ENCODE measurements around the gene SGCD.

The SGCD gene

DNA sequence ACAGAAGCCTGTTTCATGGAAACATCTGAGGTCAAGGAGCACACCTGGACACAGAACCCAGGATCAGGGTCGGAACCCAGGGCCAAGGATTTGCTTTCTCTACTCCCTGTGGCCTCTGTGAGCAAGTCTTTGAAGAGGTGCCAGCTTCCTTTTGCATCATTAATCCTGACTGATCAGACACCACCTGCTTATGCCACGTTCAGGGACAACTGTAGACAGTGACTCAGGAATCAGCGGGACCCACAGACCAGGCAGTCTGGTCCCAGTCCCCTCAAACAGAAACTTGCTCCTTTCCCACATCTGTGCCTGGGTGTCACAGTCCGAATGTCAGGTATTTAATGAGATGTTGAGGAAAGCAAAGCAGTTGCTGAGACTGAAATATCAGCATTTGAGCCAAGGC is 154.8 kb downstream of the SGCD start:
- H3K4me3 ChIP-seq (ENCODE audit: low read depth, low read length): no peak overlapping the region
- TF ChIP-seq, protein P1, sequence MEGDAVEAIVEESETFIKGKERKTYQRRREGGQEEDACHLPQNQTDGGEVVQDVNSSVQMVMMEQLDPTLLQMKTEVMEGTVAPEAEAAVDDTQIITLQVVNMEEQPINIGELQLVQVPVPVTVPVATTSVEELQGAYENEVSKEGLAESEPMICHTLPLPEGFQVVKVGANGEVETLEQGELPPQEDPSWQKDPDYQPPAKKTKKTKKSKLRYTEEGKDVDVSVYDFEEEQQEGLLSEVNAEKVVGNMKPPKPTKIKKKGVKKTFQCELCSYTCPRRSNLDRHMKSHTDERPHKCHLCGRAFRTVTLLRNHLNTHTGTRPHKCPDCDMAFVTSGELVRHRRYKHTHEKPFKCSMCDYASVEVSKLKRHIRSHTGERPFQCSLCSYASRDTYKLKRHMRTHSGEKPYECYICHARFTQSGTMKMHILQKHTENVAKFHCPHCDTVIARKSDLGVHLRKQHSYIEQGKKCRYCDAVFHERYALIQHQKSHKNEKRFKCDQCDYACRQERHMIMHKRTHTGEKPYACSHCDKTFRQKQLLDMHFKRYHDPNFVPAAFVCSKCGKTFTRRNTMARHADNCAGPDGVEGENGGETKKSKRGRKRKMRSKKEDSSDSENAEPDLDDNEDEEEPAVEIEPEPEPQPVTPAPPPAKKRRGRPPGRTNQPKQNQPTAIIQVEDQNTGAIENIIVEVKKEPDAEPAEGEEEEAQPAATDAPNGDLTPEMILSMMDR (IDR thresholded peaks at IDR 0.05; ENCODE audit: low read depth, low read length): no peak
- DNase-seq (ENCODE audit: low read depth, low spot score): peak; percentile 10
- in situ Hi-C loops (cut with HindIII; ENCODE audit: low sequenced_read_pairs): no loop called here

DNA sequence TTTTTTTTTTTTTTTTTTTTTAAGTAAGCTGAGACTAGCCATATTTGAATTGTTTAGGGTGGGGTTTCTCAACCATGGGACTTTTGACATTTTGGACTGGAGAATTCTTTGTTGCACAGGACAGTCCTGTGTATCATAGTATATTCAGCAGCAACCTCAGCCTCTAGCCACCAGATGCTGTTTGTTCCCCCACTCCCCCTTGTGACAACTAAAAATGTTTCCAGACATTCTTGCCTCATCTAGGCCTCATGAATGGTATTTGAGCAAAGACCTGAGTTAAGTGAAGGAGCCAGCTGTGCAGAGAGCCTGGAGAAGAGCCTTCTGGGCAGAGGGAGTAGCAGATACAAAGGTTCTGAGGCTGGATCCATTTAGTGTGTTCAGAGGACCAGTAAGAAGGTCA is 155.9 kb downstream of the SGCD start:
- in situ Hi-C loops (cut with HindIII; ENCODE audit: low sequenced_read_pairs): no loop called here
- H3K4me3 ChIP-seq (ENCODE audit: low read depth, low read length): no peak overlapping the region
- no peak for DNase-seq (ENCODE audit: low read depth, low spot score)
- TF ChIP-seq, protein P1 (IDR thresholded peaks at IDR 0.05; ENCODE audit: low read depth, low read length): no peak

DNA sequence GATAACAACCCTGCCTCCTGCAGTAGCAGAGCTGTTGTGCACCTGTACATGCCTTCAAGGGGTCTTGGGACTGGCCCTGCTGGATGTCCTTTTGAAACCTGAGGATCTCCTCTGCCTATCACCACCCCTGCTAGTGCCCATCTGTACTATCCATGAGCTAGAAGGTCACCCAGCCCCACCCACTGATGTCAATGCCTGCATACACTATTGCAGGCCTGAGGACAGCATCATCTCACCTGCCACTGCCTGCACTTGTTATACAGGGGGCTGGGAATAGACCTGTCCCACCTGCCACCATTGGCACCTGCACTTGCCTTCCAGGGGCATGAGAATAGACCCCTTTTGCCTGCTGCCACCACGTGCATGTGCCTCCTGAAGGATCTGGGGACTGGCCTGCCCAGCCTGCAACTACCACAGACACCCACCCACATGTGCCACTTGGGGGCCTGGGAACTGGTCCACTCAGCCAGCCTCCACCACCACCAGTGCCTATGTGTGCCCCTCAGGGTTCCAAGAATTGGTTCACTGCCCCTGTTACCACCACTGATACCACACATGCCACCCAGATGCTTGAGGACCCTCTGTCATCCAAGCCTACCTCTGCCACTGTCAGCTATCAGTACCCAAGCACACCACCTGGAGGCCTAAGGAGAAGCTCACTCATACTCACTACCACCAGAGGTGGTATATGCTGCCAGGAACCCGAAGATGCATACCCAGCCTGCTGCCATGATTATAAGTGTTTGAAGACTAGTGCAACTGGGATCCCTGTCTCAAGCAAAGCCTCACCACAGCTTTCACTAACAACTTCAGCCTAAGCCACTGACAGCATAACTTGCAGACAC is 159.7 kb downstream of the SGCD start:
- TF ChIP-seq, protein P1 (IDR thresholded peaks at IDR 0.05; ENCODE audit: low read depth, low read length): no peak
- in situ Hi-C loops (cut with HindIII; ENCODE audit: low sequenced_read_pairs): no loop called here
- DNase-seq (ENCODE audit: low read depth, low spot score): no peak
- H3K4me3 ChIP-seq (ENCODE audit: low read depth, low read length): no peak overlapping the region

DNA sequence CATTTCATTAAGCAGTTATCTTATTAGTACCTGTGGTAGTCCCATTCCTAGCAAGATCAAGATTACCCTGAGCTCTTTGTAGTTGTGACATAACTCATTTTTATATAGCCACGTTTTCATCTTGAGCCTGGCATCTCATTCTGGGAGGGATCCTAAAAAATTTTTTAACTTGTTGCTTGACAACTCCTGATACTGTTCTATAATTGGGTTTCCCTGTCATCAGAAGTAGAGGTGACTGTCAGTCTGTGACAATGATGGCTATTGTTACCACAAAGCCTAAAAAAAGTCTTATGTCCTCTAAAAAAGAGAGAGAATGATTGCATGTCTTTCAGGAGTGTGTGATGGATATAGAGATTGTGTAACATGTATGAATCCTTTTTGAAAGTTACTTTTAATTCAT is 164.8 kb downstream of the SGCD start:
- no peak overlapping the region for H3K4me3 ChIP-seq (ENCODE audit: low read depth, low read length)
- TF ChIP-seq, protein P1 (IDR thresholded peaks at IDR 0.05; ENCODE audit: low read depth, low read length): no peak
- in situ Hi-C loops (cut with HindIII; ENCODE audit: low sequenced_read_pairs): no loop called here
- no peak for DNase-seq (ENCODE audit: low read depth, low spot score)

DNA sequence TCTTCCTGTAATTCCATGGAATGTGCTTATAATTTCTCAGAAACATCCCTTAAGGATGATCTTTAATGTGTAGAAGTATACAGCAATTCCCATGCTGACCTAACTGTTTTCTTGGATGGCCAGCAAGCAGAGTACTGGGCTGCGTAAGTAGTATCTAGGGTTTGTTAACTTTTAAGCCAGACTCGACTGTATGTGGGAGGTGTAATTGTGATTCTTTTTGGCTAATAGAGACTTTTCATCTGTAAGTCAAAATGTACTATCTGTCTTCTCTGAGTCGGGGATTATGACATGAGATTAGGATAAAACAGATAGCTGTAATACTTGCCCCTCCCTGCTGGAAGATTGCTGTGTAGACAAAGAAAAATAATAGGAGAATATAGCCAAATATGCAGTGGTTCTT is 169.3 kb downstream of the SGCD start:
- in situ Hi-C loops (cut with HindIII; ENCODE audit: low sequenced_read_pairs): no loop called here
- DNase-seq (ENCODE audit: low read depth, low spot score): no peak
- no peak overlapping the region for H3K4me3 ChIP-seq (ENCODE audit: low read depth, low read length)
- TF ChIP-seq, protein P1 (IDR thresholded peaks at IDR 0.05; ENCODE audit: low read depth, low read length): no peak

DNA sequence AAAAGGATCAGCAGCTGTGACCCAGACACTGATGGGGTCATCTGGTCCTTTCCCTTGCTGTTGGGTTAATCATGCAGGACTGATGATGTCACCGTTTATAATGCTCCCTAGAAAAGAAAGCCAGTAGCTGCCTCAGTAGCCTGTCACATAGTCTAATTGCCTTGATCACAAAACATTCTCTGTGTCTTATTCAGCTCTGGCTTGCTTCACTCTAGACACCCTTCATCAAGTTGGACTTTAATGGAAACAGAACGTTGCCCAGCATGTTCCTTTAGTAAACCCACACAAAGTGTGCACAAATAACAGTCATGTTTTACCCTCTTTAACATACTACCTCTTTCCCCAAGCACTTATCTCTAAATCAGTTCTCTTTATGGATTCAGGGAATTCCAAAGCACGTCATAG is 170.8 kb downstream of the SGCD start:
- in situ Hi-C loops (cut with HindIII; ENCODE audit: low sequenced_read_pairs): no loop called here
- TF ChIP-seq, protein P1 (IDR thresholded peaks at IDR 0.05; ENCODE audit: low read depth, low read length): no peak
- no peak overlapping the region for H3K4me3 ChIP-seq (ENCODE audit: low read depth, low read length)
- peak; percentile 12 for DNase-seq (ENCODE audit: low read depth, low spot score)

All from astrocyte of the spinal cord (primary cell).